ENCODE measurements around the gene EFNA2. TPM values are rescaled to one million over a fixed set of nuclear protein-coding genes. Genes with fewer than 3 reads are reported as not detected.

The EFNA2 gene
- total RNA-seq, 2 donors from 2014 or later = not detected

- Mint-ChIP-seq H3K27ac (no peak overlapping the region), H3K4me1 (no peaks in the 10 kb centered on the region), H3K4me3 (peak overlapping the region; percentile 6), H3K36me3 (ENCODE audit: low read depth) (peaks cover 63% of the 10 kb centered on the region), H3K27me3 (no peaks in the 10 kb centered on the region), H3K9me3 (no peaks in the 10 kb centered on the region)
- no peak for ATAC-seq (replicated peaks)
These were observed 6.7 kb upstream of the EFNA2 start for GRCh38 chr19:1278713-1279660.

GRCh38 chr19:1279782-1280341 is 5.8 kb upstream of the EFNA2 start:
- peak; percentile 17 for ATAC-seq (replicated peaks)
- Mint-ChIP-seq H3K27me3 (peaks cover 8% of the 10 kb centered on the region), H3K4me1 (no peaks in the 10 kb centered on the region), H3K9me3 (no peaks in the 10 kb centered on the region), H3K27ac (peak overlapping the region; percentile 2), H3K36me3 (ENCODE audit: low read depth) (peaks cover 54% of the 10 kb centered on the region), H3K4me3 (peak overlapping the region; percentile 6)

- H3K4me1 Mint-ChIP-seq = no peaks in the 10 kb centered on the region
- no peak overlapping the region for H3K27ac Mint-ChIP-seq
- peaks cover 9% of the 10 kb centered on the region for H3K27me3 Mint-ChIP-seq
- ATAC-seq (replicated peaks) = no peak
- H3K36me3 Mint-ChIP-seq (ENCODE audit: low read depth) = peaks cover 44% of the 10 kb centered on the region
- H3K9me3 Mint-ChIP-seq = no peaks in the 10 kb centered on the region
- H3K4me3 Mint-ChIP-seq = no peak overlapping the region
These were observed 4.8 kb upstream of the EFNA2 start for GRCh38 chr19:1280636-1281568.

- ATAC-seq (replicated peaks) = no peak
- no peak overlapping the region for H3K4me3 Mint-ChIP-seq
- peaks cover 36% of the 10 kb centered on the region for H3K36me3 Mint-ChIP-seq (ENCODE audit: low read depth)
- no peaks in the 10 kb centered on the region for H3K4me1 Mint-ChIP-seq
- H3K27me3 Mint-ChIP-seq = peaks cover 13% of the 10 kb centered on the region
- no peaks in the 10 kb centered on the region for H3K9me3 Mint-ChIP-seq
- H3K27ac Mint-ChIP-seq = no peak overlapping the region
These were observed 3.9 kb upstream of the EFNA2 start for GRCh38 chr19:1281569-1282287.

- peaks cover 26% of the 10 kb centered on the region for H3K36me3 Mint-ChIP-seq (ENCODE audit: low read depth)
- no peak overlapping the region for H3K27ac Mint-ChIP-seq
- no peak overlapping the region for H3K4me3 Mint-ChIP-seq
- no peak for ATAC-seq (replicated peaks)
- H3K9me3 Mint-ChIP-seq = no peaks in the 10 kb centered on the region
- peaks cover 13% of the 10 kb centered on the region for H3K27me3 Mint-ChIP-seq
- H3K4me1 Mint-ChIP-seq = no peaks in the 10 kb centered on the region
These were observed 3.0 kb upstream of the EFNA2 start for GRCh38 chr19:1282588-1283206.

- peaks cover 20% of the 10 kb centered on the region for H3K36me3 Mint-ChIP-seq (ENCODE audit: low read depth)
- no peaks in the 10 kb centered on the region for H3K9me3 Mint-ChIP-seq
- no peak overlapping the region for H3K4me3 Mint-ChIP-seq
- H3K27ac Mint-ChIP-seq = no peak overlapping the region
- ATAC-seq (replicated peaks) = no peak
- H3K4me1 Mint-ChIP-seq = no peaks in the 10 kb centered on the region
- peaks cover 13% of the 10 kb centered on the region for H3K27me3 Mint-ChIP-seq
These were observed 2.3 kb upstream of the EFNA2 start for GRCh38 chr19:1283207-1283916.

- peaks cover 13% of the 10 kb centered on the region for H3K27me3 Mint-ChIP-seq
- H3K4me1 Mint-ChIP-seq = no peaks in the 10 kb centered on the region
- no peak overlapping the region for H3K4me3 Mint-ChIP-seq
- no peak for ATAC-seq (replicated peaks)
- no peaks in the 10 kb centered on the region for H3K9me3 Mint-ChIP-seq
- peaks cover 18% of the 10 kb centered on the region for H3K36me3 Mint-ChIP-seq (ENCODE audit: low read depth)
- H3K27ac Mint-ChIP-seq = no peak overlapping the region
These were observed 1.8 kb upstream of the EFNA2 start for GRCh38 chr19:1283917-1284292.

GRCh38 chr19:1284293-1284978 is 1.2 kb upstream of the EFNA2 start:
- no peaks in the 10 kb centered on the region for H3K9me3 Mint-ChIP-seq
- peaks cover 13% of the 10 kb centered on the region for H3K27me3 Mint-ChIP-seq
- no peak for ATAC-seq (replicated peaks)
- H3K36me3 Mint-ChIP-seq (ENCODE audit: low read depth) = peaks cover 12% of the 10 kb centered on the region
- no peak overlapping the region for H3K27ac Mint-ChIP-seq
- H3K4me3 Mint-ChIP-seq = peak overlapping the region; percentile 45
- H3K4me1 Mint-ChIP-seq = no peaks in the 10 kb centered on the region

- no peak overlapping the region for H3K27ac Mint-ChIP-seq
- no peaks in the 10 kb centered on the region for H3K9me3 Mint-ChIP-seq
- H3K4me3 Mint-ChIP-seq = peak overlapping the region; percentile 45
- peaks cover 13% of the 10 kb centered on the region for H3K27me3 Mint-ChIP-seq
- no peak for ATAC-seq (replicated peaks)
- H3K36me3 Mint-ChIP-seq (ENCODE audit: low read depth) = peaks cover 5% of the 10 kb centered on the region
- H3K4me1 Mint-ChIP-seq = no peaks in the 10 kb centered on the region
These were observed 515 bp upstream of the EFNA2 start for GRCh38 chr19:1284979-1285736.

- no peak for ATAC-seq (replicated peaks)
- Mint-ChIP-seq H3K27ac (no peak overlapping the region), H3K36me3 (ENCODE audit: low read depth) (no peaks in the 10 kb centered on the region), H3K27me3 (peaks cover 13% of the 10 kb centered on the region), H3K4me3 (peak overlapping the region; percentile 48), H3K4me1 (no peaks in the 10 kb centered on the region), H3K9me3 (no peaks in the 10 kb centered on the region)
These were observed 1.0 kb downstream of the EFNA2 start for GRCh38 chr19:1286487-1287353.

- no peak for ATAC-seq (replicated peaks)
- H3K4me1 Mint-ChIP-seq = no peaks in the 10 kb centered on the region
- peaks cover 18% of the 10 kb centered on the region for H3K27me3 Mint-ChIP-seq
- H3K36me3 Mint-ChIP-seq (ENCODE audit: low read depth) = no peaks in the 10 kb centered on the region
- H3K27ac Mint-ChIP-seq = no peak overlapping the region
- H3K4me3 Mint-ChIP-seq = no peak overlapping the region
- H3K9me3 Mint-ChIP-seq = no peaks in the 10 kb centered on the region
These were observed 1.9 kb downstream of the EFNA2 start for GRCh38 chr19:1287354-1288225.
